ENCODE measurements around the gene TTC31. TPM values are rescaled to one million over a fixed set of nuclear protein-coding genes. Genes with fewer than 3 reads are reported as not detected.
"Not testable (repeated sequence)": the region's sequence is repeated elsewhere in the genome, so short reads cannot be mapped to it uniquely, and the experiment has no call there.

The TTC31 gene
- total RNA-seq, 2 donors from 2014 or later, result 32.3 to 36.6 TPM

DNA sequence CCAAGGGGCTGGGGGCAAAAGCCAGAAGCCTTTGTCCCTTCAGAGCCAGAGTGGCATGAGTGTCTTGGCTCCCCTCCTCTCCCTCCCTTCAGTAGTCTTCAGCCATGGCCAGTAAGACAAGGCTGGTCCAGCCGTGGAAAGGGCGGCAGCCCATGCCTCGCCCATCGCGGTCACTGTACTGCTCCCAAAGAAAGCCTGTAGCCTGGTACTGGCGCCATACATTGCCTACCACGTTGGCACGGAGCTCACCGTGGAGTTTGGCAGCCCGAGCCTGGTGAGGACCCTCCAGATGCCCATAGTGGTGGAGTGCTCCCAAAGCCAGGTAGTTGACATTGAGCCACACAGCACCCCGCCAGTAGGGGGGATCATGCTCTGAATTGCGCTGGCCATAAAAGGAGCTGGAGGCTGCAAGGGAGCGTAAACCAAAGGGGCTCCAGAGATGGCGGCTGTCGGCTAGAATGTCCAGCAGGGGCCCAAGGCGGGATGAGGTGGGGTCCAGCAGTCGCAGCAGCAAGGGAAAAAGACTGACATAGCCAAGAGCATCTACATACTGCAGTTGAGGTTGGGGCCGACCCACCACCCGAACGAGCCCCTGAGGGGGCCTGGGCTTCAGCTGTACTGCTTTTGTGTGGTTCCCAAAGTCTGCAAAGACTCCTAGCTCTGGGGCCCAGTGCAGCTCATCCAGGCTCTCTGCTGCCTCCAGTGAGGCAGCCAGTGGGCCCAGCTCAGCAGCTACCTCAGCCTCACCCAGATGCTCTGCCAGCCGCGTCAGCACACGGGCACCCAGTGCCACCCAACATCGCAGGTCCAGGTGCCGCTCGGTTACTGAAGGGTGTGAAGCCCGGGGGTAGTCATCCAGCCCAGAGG is 21.5 kb upstream of the TTC31 start:
- Mint-ChIP-seq H3K4me3 (no peak overlapping the region), H3K36me3 (ENCODE audit: low read depth) (peaks cover 3% of the 10 kb centered on the region), H3K4me1 (peaks cover 47% of the 10 kb centered on the region), H3K27me3 (no peaks in the 10 kb centered on the region), H3K27ac (peak overlapping the region; percentile 49)
- ATAC-seq (no peak), DNase-seq (no peak)
- no peaks in the 10 kb centered on the region for H3K9me3 ChIP-seq (ENCODE audit: control insufficient read depth, low read length, poor library complexity, severe bottlenecking)

DNA sequence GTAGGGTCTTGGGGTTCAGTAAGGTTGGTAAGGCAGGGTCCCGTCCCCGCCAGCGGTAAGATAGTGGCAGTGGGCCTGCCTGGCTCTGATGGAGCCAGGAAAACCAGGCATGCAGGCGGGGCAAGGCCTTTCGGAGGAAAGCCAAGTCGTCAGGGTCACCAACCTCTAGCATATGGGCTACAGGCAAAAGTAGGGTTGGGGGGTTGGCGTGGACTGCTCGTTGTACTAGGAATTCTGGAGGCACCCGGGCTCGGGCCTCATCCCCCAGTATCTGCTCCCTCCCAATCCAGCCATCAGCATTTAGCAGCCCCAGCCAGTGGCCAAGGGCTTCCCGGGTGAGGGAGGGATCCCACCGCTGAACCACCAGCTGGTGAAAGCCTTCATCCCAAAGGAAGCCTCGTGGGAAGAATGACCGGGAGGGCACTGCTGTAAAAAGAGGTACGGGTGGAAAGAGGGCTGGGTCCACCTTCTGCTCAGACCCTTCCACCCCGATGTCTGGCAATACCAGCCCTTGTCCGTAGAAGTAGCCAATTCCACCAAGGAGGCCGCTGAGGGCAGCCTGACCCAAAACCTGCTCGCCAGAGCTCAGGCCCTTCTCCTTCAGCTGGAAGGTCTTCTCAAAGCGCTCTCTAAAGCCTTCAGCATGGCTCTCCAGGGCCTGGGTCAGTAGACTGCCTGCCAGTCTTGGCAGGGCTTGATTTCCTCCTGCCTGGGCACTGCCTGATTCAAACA is 20.7 kb upstream of the TTC31 start:
- DNase-seq, result no peak
- H3K4me3 Mint-ChIP-seq, result no peak overlapping the region
- H3K9me3 ChIP-seq (ENCODE audit: control insufficient read depth, low read length, poor library complexity, severe bottlenecking), result no peaks in the 10 kb centered on the region
- peaks cover 40% of the 10 kb centered on the region for H3K4me1 Mint-ChIP-seq
- ATAC-seq, result no peak
- no peaks in the 10 kb centered on the region for H3K27me3 Mint-ChIP-seq
- H3K36me3 Mint-ChIP-seq (ENCODE audit: low read depth), result no peaks in the 10 kb centered on the region
- peak overlapping the region; percentile 72 for H3K27ac Mint-ChIP-seq

DNA sequence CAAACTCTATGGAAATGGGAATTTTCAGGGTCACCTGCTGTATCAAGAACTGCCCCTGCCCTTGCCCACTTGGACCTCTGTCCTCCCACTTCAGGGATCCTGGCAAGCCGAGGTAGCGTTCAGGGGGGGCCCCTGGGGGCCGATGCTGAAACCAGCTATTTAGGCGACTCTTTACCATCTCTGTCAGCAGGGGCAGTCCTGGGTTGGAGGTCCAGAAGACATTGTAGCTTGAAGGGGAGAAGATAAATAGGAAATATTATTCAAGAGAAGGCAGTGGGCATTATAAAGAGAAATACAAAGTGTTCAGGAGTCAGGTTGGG is 20.1 kb upstream of the TTC31 start:
- Mint-ChIP-seq H3K27ac (peak overlapping the region; percentile 72), H3K27me3 (no peaks in the 10 kb centered on the region), H3K36me3 (ENCODE audit: low read depth) (no peaks in the 10 kb centered on the region), H3K4me1 (peaks cover 36% of the 10 kb centered on the region), H3K4me3 (no peak overlapping the region)
- H3K9me3 ChIP-seq (ENCODE audit: control insufficient read depth, low read length, poor library complexity, severe bottlenecking), result no peaks in the 10 kb centered on the region
- ATAC-seq (no peak), DNase-seq (no peak)

DNA sequence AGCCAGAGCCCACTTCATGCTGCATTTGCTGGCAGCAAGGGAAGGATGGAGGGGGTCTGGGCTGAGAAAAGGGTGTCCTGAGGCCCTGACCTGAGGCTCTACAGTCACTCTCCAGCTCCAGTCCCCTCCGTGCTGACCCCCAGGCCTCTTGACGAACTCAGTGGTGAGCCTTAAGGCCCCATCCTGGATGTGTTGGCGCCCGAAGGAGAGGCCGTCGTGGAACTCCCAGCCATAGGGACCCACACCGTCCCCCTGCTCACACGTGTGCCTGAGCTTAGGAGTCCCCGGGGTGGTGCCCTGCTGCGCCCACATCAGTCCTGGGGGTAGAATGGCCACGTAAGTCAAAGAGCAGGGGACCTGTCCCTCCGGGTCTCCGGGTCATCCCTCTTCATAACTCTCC is 18.5 kb upstream of the TTC31 start:
- H3K4me1 Mint-ChIP-seq, result peaks cover 24% of the 10 kb centered on the region
- DNase-seq, result no peak
- no peaks in the 10 kb centered on the region for H3K9me3 ChIP-seq (ENCODE audit: control insufficient read depth, low read length, poor library complexity, severe bottlenecking)
- peak overlapping the region; percentile 99 for H3K27ac Mint-ChIP-seq
- no peaks in the 10 kb centered on the region for H3K36me3 Mint-ChIP-seq (ENCODE audit: low read depth)
- no peak for ATAC-seq
- peak overlapping the region; percentile 97 for H3K4me3 Mint-ChIP-seq
- H3K27me3 Mint-ChIP-seq, result no peaks in the 10 kb centered on the region

DNA sequence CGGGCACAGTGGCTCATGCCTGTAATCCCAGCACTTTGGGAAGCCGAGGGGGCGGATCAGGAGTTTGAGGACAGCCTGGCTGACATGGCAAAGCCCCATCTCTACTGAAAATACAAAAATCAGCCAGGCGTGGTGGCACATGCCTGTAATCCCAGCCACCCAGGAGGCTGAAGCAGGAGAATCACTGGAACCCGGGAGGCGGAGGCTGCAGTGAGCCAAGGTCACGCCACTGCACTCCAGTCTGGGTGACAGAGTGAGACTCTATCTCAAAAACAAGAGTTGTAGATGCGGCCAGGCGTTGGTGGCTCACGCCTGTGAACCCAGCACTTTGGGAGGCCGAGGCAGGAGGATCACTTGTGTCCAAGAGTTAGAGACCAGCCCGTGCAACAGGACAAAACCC is 12.1 kb upstream of the TTC31 start:
- not testable (repeated sequence) for H3K36me3 Mint-ChIP-seq (ENCODE audit: low read depth); DNase-seq; ATAC-seq; H3K9me3 ChIP-seq (ENCODE audit: control insufficient read depth, low read length, poor library complexity, severe bottlenecking); H3K27me3 Mint-ChIP-seq
- Mint-ChIP-seq H3K4me3 (peak overlapping the region; percentile 76), H3K4me1 (peaks cover 20% of the 10 kb centered on the region), H3K27ac (peak overlapping the region; percentile 89)

DNA sequence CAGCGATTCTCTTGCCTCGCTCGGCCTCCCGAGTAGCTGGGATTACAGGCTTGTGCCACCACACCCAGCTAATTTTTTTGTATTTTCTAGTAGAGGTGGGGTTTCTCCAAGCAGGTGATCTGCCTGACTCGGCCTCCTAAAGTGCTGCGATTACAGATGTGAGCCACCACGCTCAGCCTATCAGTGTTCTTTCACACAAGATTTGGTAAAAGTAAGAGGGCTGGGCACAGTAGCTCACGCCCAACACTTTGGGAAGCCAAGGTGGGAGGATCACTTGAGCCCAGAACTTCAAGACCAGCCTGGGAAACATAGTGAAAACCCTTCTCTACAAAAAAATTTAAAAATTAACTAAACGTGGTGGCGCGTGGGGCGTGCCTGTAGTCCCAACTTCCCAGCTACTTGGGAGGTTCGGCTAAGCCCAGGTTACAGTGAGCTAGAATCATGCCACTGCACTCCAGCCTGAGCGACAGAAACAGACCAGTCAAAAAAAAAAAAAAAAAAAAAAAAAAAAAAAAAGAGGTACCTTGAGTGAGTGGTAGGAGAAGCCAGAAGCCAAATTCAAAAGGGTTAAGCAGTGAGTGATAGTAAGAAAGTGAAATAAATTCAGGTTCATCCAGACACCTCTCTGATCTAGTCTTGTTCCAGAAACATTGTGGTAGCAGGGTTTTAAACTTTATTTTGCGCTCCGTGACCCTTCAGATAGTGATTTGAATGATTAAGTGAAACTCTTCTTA is 11.4 kb upstream of the TTC31 start:
- no peaks in the 10 kb centered on the region for H3K9me3 ChIP-seq (ENCODE audit: control insufficient read depth, low read length, poor library complexity, severe bottlenecking)
- no peak for ATAC-seq
- Mint-ChIP-seq H3K36me3 (ENCODE audit: low read depth) (peaks cover 2% of the 10 kb centered on the region), H3K27me3 (no peaks in the 10 kb centered on the region), H3K4me1 (peaks cover 20% of the 10 kb centered on the region), H3K27ac (peak overlapping the region; percentile 98), H3K4me3 (peak overlapping the region; percentile 94)
- DNase-seq, result no peak

DNA sequence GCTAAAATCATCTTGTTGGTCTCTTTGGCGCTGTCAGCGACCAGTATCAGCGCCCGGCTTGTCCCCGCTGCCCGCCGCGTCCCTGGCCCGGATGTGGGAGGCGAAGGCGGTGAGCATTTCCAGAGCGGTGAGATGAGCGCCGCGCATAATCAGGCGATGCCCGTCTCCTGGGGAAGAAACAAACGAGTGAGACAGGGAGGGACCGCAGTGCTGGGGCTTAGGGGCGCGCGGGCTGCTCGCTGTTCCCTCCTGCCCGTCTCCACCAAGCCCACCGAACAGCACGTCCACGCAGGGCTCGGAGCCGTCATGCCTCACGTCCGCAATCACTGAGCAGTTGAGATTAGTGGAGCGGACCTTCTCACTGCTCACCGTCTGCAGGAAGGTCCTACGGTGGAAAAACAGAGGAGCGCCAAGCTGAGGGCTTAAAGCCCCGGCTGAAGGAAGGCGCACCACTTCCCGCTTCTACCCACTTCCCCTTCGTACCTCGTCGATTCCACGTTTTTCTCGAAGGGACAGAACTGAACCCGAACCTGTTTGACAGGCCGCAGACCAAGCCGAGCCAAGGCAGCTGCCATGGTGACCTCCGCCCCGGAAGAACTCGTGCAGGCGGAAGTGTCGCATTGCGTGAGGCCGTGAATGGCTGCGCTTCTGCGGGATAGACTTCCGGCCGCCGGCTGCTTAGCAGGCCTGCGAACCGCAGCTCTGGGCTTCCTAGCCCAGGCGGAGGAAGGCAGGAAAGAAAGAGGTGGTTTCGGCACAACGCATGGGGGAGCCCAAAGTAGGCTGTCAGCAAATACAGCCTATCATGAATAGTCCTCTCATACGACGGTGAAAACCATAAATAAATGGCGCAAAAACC is 10.6 kb upstream of the TTC31 start, which contains the start of gene MRPL53:
TSS of gene MRPL53 (minus strand) at position 595 of the 859 bp plus-strand sequence. CDS start at position 575, 20 bp downstream.
- Mint-ChIP-seq H3K27me3 (no peaks in the 10 kb centered on the region), H3K4me3 (peak within 1 kb of the TSS; percentile 94), H3K4me1 (peaks cover 20% of the 10 kb centered on the region), H3K36me3 (ENCODE audit: low read depth) (peaks cover 2% of the 10 kb centered on the region), H3K27ac (peak within 1 kb of the TSS; percentile 98)
- no peaks in the 10 kb centered on the region for H3K9me3 ChIP-seq (ENCODE audit: control insufficient read depth, low read length, poor library complexity, severe bottlenecking)
- DNase-seq, result peak; percentile 93 to 98 (median 94)
- peak; percentile 97 for ATAC-seq

DNA sequence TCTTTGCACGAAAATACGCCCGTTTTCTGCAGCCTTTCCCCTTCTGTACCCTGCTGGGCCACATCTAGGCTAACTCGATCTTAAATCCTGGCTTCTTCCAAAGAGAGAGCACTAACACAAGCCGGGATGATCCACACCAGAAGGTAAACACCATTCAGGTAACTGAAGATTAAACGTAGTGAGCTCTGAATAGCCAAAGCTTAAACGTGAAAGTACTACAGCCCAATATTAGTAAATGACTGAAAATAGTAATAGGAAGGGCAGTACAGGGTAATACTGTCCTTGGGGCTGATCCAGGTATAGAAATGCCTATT is 10.0 kb upstream of the TTC31 start:
- peak overlapping the region; percentile 98 for H3K27ac Mint-ChIP-seq
- H3K4me1 Mint-ChIP-seq, result peaks cover 22% of the 10 kb centered on the region
- peaks cover 2% of the 10 kb centered on the region for H3K36me3 Mint-ChIP-seq (ENCODE audit: low read depth)
- DNase-seq (no peak), ATAC-seq (no peak)
- H3K27me3 Mint-ChIP-seq, result no peaks in the 10 kb centered on the region
- H3K4me3 Mint-ChIP-seq, result peak overlapping the region; percentile 94
- H3K9me3 ChIP-seq (ENCODE audit: control insufficient read depth, low read length, poor library complexity, severe bottlenecking), result no peaks in the 10 kb centered on the region

DNA sequence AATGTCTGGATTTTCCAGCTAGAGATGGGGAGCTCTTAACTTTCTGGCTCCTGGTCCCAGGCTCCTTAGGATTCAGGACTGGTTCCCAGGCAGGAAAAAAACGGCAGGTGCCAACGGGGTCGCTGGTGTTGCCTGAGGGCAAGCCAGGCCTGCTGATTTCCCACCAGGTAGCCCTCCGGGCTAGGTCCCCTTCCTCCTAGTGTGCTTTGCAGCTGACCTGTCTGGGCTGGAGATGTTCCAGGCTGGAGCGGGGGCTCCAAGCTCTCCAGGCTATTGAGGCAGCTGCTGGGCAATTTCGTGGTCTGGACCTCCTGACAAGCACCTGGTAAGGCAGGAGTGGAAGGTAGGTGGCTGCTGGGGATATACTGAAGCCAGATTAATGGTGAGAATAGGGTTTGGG is 8.4 kb upstream of the TTC31 start:
- Mint-ChIP-seq H3K27me3 (no peaks in the 10 kb centered on the region), H3K4me3 (no peak overlapping the region), H3K27ac (peak overlapping the region; percentile 9), H3K36me3 (ENCODE audit: low read depth) (peaks cover 2% of the 10 kb centered on the region), H3K4me1 (peaks cover 22% of the 10 kb centered on the region)
- H3K9me3 ChIP-seq (ENCODE audit: control insufficient read depth, low read length, poor library complexity, severe bottlenecking), result no peaks in the 10 kb centered on the region
- ATAC-seq, result no peak
- no peak for DNase-seq

DNA sequence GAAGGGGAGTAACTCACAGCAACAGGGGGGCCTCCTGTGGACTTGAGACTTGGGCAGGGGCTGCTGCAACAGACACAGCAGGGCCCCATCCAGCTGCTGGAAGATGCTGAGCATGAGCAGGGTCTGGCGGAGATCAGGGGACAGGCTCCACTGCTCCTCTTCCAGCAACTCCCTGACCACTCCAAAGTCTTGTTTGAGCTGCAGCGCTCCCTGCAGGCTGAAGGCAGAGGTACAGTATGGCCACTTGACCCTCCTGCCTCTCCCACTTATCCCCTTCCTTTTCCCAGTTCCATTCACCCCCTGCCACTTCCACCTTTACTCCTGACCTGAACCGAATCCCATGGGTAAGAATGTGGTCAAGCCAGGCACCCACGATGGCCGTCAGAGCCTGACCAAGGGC is 8.0 kb upstream of the TTC31 start:
- no peak for ATAC-seq
- H3K27me3 Mint-ChIP-seq, result no peaks in the 10 kb centered on the region
- H3K4me1 Mint-ChIP-seq, result peaks cover 20% of the 10 kb centered on the region
- no peaks in the 10 kb centered on the region for H3K9me3 ChIP-seq (ENCODE audit: control insufficient read depth, low read length, poor library complexity, severe bottlenecking)
- H3K36me3 Mint-ChIP-seq (ENCODE audit: low read depth), result peaks cover 2% of the 10 kb centered on the region
- H3K4me3 Mint-ChIP-seq, result no peak overlapping the region
- no peak for DNase-seq
- H3K27ac Mint-ChIP-seq, result peak overlapping the region; percentile 14

DNA sequence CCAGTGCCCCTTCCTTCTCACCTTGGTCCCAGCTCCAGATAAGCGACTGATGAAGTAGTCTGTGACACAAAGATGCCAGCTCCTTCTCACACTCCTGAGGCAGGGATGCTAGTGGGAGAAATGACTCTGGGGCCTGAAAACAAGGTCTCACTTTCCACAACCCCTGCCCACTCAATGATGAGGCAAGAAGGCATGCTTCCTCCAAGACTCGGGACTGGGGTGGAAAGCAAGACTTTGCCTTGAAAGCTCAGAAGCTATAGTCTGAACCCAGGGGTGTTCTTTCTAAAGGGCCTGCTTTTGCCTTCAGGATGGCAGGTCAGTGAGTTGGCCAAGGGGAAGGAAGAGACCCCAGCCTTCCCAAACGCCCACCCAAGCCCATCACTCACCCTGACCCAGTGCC is 1.4 kb upstream of the TTC31 start:
- H3K36me3 Mint-ChIP-seq (ENCODE audit: low read depth), result peaks cover 5% of the 10 kb centered on the region
- DNase-seq (no peak), ATAC-seq (no peak)
- H3K4me1 Mint-ChIP-seq, result peaks cover 25% of the 10 kb centered on the region
- no peaks in the 10 kb centered on the region for H3K9me3 ChIP-seq (ENCODE audit: control insufficient read depth, low read length, poor library complexity, severe bottlenecking)
- peak overlapping the region; percentile 97 for H3K4me3 Mint-ChIP-seq
- H3K27ac Mint-ChIP-seq, result peak overlapping the region; percentile 98
- H3K27me3 Mint-ChIP-seq, result no peaks in the 10 kb centered on the region

DNA sequence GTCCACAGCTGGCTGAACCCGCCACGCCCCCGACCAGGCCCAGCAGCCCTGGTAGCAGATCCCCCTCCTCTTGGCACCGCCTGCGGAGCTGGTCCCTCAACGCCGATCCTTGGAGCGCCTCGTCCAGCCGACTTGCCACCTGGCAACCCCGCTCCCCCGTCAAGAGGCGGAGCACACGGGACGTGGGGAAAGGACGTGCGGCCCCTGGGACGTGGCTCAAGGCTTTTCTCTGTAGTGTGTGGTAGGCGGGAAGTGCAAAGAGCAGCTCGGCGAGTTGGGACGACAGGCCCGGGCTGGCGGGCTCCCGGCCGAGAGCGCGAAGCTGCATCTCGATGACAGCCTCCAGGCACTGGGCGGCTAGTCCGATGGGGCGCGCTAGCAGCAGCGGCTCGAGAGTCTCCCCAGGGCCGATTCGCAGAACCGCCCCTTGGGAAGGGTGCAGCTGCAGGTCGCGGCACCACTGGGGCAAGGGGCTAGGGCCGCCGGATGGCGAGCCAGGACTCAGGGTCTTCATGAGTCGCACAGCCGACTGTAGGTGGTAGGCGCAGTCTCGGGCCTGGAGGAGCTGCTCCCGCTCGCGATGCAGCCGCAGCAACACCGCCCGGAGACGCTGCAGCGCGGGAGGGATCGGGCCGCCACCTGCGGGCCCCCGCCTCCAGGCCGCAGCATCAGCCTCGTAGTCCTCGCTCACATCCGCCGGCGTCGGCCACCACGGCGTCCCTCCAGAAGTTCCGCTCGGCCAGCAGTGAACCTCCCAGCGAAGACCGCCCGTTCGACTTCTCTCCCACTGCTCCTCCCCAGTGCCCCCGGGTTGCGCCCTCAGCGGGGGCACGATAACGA is 700 bp upstream of the TTC31 start:
- peak overlapping the region; percentile 98 for H3K27ac Mint-ChIP-seq
- peak overlapping the region; percentile 97 for H3K4me3 Mint-ChIP-seq
- peak; percentile 30 to 44 (median 41) for DNase-seq
- H3K4me1 Mint-ChIP-seq, result peaks cover 28% of the 10 kb centered on the region
- H3K36me3 Mint-ChIP-seq (ENCODE audit: low read depth), result peaks cover 5% of the 10 kb centered on the region
- H3K27me3 Mint-ChIP-seq, result no peaks in the 10 kb centered on the region
- no peaks in the 10 kb centered on the region for H3K9me3 ChIP-seq (ENCODE audit: control insufficient read depth, low read length, poor library complexity, severe bottlenecking)
- ATAC-seq, result peak; percentile 47

Data from T-helper 17 cell (primary cell).